Stimulated activated CD4-positive, alpha-beta T cell treated with anti-CD3 and anti-CD28 coated beads, TNF-alpha, amount 100 ng/mL, for 4 hours (primary cell): ENCODE data around the gene ZNF32.
"Not testable (repeated sequence)": the region's sequence is repeated elsewhere in the genome, so short reads cannot be mapped to it uniquely, and the experiment has no call there.

Experiments used
- DNase-seq, 3 experiments: peaks; one replicate each; pipeline ENCODE4 v3.0.0-alpha.2; 2020; ENCODE audit warnings: low read depth in 3 of 3

The ZNF32 gene

GRCh38 chr10:43628956-43629355 lies 19.7 kb downstream of the ZNF32 start:
- no peak for DNase-seq

- DNase-seq = no peak
Measured at GRCh38 chr10:43627942-43628341, 20.7 kb downstream of the ZNF32 start.

GRCh38 chr10:43623351-43623750 lies 25.3 kb downstream of the ZNF32 start:
- no peak for DNase-seq

GRCh38 chr10:43622038-43622437 lies 26.6 kb downstream of the ZNF32 start:
- no peak for DNase-seq

- no peak for DNase-seq
Measured at GRCh38 chr10:43619368-43619767, 29.3 kb downstream of the ZNF32 start.

GRCh38 chr10:43616697-43617370 lies 31.8 kb downstream of the ZNF32 start:
- no peak for DNase-seq

GRCh38 chr10:43610636-43611035 lies 38.0 kb downstream of the ZNF32 start:
- DNase-seq = no peak

GRCh38 chr10:43607199-43607573 lies 41.5 kb downstream of the ZNF32 start:
- DNase-seq = no peak

- DNase-seq = peak; percentile 41 to 62 (median 57)
Measured at GRCh38 chr10:43606323-43607198, 42.1 kb downstream of the ZNF32 start, which contains the start of gene ZNF485. TSS of gene ZNF485 (plus strand) at chr10:43606438. CDS start at chr10:43607051, 613 bp downstream.

- DNase-seq = no peak
Measured at GRCh38 chr10:43605850-43606322, 42.8 kb downstream of the ZNF32 start.

GRCh38 chr10:43601576-43601975 lies 47.1 kb downstream of the ZNF32 start:
- DNase-seq = not testable (repeated sequence)

- no peak for DNase-seq
Measured at GRCh38 chr10:43599333-43599732, 49.3 kb downstream of the ZNF32 start.

- DNase-seq = no peak
Measured at GRCh38 chr10:43598446-43598845, 50.2 kb downstream of the ZNF32 start.

GRCh38 chr10:43596546-43596945 lies 52.1 kb downstream of the ZNF32 start:
- DNase-seq = no peak

GRCh38 chr10:43595739-43596298 lies 52.9 kb downstream of the ZNF32 start:
- no peak for DNase-seq

GRCh38 chr10:43594944-43595589 lies 53.6 kb downstream of the ZNF32 start:
- DNase-seq = no peak
